Mammary epithelial cell (primary cell): ENCODE data around the gene CA9.
"Not testable (repeated sequence)": the region's sequence is repeated elsewhere in the genome, so short reads cannot be mapped to it uniquely, and the experiment has no call there.

Source experiments
- CTCF ChIP-seq, 2 donors: IDR thresholded peaks in 1 of 2; conservative IDR thresholded peaks in 1 of 2; 2 replicates each; pipeline ENCODE4 v1.5.1; 2011 to 2012; ENCODE audit warnings: inconsistent platforms in 2 of 2, low read length in 2 of 2, mild to moderate bottlenecking in 2 of 2, control low read depth in 1 of 2, low read depth in 1 of 2; ENCODE audit not compliant: insufficient read depth in 1 of 2; ENCODE audit errors: extremely low read depth in 1 of 2
- EZH2 ChIP-seq: IDR thresholded peaks from 2 replicates; pipeline ENCODE4 v1.6.1; 2012; ENCODE audit warnings: low read length, inconsistent platforms, borderline replicate concordance

- not testable (repeated sequence) for TF ChIP-seq CTCF (conservative IDR thresholded peaks at IDR 0.05 in 1 of 2, IDR thresholded peaks at IDR 0.05 in 1 of 2; ENCODE audit: extremely low read depth in 1 of 2, insufficient read depth in 1 of 2, low read depth in 1 of 2, low read length in 2 of 2); EZH2
Measured at GRCh38 chr9:35640431-35640830, 33.3 kb upstream of the CA9 start.
